HG03060 (cell line): ENCODE results near the gene DCAF10.
"Not testable (repeated sequence)": the region's sequence is repeated elsewhere in the genome, so short reads cannot be mapped to it uniquely, and the experiment has no call there.

Experiments
- ATAC-seq: cut with Tn5 transposase; IDR thresholded peaks from one replicate; pipeline ENCODE4 v1.9.1; 2021; ENCODE audit warnings: low read depth, moderate number of reproducible peaks; ENCODE audit not compliant: unreplicated experiment

The DCAF10 gene

GRCh38 chr9:37788332-37788731 lies 12.3 kb upstream of the DCAF10 start:
- ATAC-seq = no peak

DNA sequence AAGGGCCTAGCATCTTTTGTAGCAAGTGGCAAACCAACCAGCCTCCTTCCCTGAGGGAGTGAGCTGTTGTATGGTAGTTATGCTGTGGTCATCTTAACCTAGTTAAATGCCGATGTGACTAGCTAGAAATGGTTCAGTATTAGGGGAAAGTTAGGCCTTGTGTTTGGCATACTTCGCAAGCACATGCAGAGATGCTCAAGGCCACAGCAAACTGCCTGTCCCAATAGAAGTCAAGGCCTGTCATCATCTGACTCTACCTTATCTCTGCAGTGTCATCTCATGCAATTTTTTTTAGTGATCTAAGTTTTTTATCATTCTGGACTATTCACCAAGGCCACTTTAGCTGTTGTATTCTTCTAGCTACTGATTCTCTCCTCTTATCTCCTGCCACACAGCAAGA lies 10.5 kb upstream of the DCAF10 start:
- no peak for ATAC-seq

DNA sequence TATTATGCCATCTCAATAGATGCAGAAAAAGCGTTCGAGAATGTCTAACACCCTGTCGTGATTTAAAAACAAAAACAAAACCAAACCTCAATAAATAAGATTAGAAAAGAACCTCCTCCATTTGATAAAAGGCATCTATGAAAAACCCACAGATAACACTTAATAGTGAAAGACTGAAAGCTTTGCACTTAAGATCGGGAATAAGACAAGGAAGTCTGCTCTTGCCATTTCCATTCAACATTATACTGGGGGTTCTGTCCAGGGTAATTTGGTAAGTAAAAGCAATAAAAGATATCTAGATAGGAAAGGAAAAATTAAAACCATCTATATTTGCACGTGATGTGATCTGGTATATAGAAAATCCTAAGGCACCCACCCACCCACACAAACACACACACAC lies 8.5 kb upstream of the DCAF10 start:
- no peak for ATAC-seq

- no peak for ATAC-seq
Observed at GRCh38 chr9:37796232-37796631, 4.4 kb upstream of the DCAF10 start.

DNA sequence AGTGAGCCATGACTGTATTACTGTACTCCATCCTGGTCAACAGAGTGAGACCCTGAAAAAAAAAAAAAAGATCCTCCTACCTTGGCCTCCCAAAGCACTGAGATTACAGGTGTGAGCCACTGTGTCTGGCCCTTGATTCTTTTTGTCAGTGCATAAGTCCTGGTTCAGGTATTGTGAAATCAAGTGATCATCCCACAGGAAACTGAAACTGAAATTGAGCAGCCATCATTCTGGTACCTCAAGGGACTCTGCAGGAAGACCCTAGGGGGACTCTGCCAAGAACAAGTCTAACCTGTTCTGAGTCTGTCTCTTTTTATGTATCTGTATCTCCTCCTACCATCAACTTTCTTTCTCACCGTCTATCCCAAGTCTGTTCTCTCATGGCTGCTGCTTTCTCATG lies 1.9 kb upstream of the DCAF10 start:
- ATAC-seq = no peak

DNA sequence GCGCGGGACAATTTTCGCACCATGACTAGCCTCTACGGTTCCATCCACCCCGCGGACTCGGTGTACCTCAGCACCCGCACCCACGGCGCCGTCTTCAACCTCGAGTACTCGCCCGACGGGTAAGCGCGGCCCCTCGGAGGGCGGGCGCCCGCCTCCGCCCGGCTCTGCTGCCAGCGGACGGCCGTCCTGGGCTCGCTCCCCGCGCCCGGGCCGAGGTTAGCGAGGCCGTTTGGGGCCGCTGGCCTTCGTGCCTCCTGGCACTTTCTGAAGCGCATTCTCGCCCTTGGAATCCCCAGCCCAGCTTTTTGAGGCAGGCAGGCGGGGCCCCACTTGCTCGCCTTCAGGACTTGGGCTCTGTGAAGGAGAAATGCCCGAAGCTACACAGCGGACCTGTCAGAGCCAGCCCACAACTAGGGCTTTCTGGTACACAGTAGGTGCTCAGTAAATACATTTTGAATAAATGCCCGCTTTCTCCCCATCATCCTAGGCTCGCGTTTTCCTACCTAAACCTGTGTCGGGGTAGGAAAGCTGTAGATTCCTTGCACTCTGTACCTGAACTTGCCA lies 772 bp downstream of the DCAF10 start:
- ATAC-seq = peak; percentile 8

- ATAC-seq = no peak
Observed at GRCh38 chr9:37801959-37802711, 1.5 kb downstream of the DCAF10 start.

DNA sequence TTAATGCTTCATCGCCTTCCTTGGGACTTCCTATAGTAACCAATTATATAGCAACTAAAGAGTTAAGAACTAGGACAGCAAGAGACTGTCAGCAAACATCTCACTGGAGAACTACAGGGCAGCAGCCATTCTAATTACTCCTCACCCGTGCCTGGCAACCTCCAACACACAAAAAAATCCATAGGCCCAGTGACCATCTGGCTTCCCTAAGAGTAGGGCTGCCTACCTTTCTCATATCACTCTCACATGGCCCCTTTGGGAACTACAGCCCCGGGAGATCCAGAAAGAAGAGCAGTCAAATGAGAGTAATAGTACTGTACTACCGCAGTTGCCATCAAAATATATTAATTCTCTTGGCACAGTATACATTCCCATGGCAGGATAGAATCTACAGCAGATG lies 5.7 kb downstream of the DCAF10 start:
- ATAC-seq = no peak

- not testable (repeated sequence) for ATAC-seq
Observed at GRCh38 chr9:37809676-37810075, 9.1 kb downstream of the DCAF10 start.

DNA sequence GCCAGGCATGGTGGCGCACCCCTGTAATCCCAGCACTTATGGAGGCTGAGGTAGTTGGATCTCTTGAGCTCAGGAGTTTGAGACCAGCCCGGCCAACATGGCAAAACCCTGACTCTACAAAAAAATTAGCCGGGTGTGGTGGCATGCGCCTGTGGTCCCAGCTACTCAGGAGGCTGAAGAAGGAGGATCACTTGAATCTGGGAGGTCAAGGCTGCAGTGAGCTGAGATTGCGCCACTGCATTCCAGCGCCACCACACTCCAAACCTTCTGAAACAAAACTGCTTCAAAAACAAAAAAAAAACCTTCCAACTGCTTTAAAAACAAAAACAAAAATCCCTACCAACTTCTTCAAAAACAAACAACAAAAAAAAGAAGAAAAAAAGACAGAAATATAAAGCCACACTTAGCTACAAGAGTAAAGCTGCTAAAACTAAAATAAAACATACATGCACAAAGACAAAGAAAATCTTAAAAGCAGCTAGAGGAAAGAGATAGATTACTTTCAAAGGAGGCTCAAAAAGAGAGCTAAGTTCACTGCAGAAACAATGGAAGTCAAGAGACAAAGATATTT lies 11.4 kb downstream of the DCAF10 start:
- no peak for ATAC-seq

DNA sequence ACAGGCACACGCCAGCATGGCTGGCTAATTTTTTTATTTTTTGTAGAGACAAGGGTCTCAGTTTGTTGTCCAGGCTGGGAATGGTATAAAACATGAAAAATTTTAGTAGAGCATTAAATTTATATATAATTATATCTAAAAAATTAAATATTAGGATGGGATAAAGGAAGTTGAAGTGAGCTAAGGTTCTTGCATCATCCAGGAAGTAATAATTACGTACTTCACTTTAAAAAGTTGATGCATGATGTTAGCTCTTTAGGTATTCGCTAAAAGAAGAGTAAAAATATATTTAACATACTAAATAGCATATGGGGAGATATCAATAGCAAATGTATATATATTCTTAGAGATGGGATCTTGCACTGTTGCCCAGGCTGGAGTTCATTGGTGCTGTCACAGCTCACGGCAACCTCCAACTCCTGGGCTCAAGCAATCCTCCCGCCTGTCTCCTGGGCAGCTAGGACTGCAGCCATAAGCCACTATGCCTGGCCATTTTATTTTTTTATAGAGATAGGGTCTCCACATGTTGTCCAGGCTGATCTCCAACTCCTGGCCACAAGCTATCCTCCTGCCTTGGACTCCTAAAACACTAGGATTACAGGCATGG lies 12.3 kb downstream of the DCAF10 start:
- ATAC-seq = no peak

GRCh38 chr9:37818849-37819248 lies 18.3 kb downstream of the DCAF10 start:
- no peak for ATAC-seq

- ATAC-seq = no peak
Observed at GRCh38 chr9:37820142-37820541, 19.5 kb downstream of the DCAF10 start.

DNA sequence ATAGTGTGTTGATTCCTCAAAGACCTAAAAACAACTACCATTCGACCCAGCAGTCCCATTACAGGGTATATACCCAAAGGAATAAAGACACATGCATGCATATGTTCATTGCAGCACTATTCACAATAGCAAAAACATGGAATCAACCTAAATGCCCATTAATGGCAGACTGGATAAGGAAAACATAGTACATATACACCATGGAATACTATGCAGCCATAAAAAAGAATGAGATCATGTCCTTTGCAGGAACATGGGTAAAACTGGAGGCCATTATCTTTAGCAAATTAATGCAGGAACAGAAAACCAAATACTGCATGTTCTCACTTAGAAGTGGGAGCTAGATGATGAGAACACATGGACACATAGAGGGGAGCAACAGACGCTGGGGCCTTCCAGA lies 24.6 kb downstream of the DCAF10 start:
- ATAC-seq = not testable (repeated sequence)

DNA sequence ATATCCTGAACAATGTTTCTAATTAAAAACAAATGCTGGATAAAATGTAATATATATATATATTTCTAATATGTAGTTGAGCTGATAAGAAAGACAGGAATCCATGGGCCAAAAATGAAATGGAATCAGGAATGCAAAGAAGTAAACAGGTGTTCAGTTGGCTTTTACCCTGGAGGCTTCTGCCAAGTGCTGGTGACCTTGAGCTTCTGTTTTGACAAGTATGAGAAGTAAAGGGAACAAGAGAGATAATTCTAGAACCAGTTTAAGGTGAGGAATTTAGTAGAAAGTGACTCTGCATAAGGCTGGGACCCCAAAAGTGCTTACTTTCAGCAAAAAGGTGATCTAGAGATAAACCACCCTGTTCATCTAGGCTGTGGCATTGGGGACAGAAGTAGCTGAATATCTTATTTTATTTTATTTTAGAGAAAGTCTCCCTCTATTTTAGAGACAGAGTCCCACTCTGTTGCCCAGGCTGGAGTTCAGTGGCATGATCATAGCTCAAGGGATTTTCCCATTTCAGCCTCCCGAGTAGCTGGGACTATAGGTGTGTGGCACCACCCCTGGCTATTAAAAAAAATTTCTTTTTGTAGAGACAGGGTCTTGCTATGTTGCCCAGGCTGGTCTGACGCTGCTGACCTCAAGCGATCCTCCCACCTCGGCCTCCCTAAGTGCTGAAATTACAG lies 27.0 kb downstream of the DCAF10 start:
- ATAC-seq = no peak

GRCh38 chr9:37835821-37836220 lies 35.2 kb downstream of the DCAF10 start:
- no peak for ATAC-seq

DNA sequence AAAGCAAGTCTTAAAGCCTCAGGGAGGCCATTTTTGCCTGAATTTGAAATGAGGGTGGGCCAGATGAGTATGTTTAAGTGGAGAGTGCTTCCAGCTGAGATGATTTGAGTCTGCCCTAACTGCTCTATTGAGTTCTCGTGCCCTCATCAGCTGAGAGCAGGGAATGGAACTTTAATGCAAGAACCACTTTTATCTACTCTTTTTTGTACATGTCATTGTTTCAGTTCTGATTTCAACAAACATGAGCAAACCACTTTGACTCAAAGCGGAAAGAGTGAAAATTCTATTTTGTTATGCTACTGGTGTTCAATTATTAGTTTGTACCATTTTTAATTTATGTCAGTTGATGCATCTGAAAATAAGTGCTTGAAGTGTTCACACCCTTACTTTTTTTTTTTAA lies 35.8 kb downstream of the DCAF10 start:
- no peak for ATAC-seq

GRCh38 chr9:37839496-37840461 lies 39.2 kb downstream of the DCAF10 start:
- ATAC-seq = no peak

- ATAC-seq = no peak
Observed at GRCh38 chr9:37840560-37841194, 40.1 kb downstream of the DCAF10 start.

GRCh38 chr9:37852222-37852621 lies 51.6 kb downstream of the DCAF10 start:
- no peak for ATAC-seq
